GM18498 (cell line): ENCODE data around the gene FOXD4L3.
"Not testable (repeated sequence)": the region's sequence is repeated elsewhere in the genome, so short reads cannot be mapped to it uniquely, and the experiment has no call there.

Experiments
- ATAC-seq: cut with Tn5 transposase; IDR thresholded peaks from one replicate; pipeline ENCODE4 v1.9.1; 2021; ENCODE audit warnings: mild to moderate bottlenecking, moderate library complexity; ENCODE audit not compliant: unreplicated experiment

Gene FOXD4L3

DNA sequence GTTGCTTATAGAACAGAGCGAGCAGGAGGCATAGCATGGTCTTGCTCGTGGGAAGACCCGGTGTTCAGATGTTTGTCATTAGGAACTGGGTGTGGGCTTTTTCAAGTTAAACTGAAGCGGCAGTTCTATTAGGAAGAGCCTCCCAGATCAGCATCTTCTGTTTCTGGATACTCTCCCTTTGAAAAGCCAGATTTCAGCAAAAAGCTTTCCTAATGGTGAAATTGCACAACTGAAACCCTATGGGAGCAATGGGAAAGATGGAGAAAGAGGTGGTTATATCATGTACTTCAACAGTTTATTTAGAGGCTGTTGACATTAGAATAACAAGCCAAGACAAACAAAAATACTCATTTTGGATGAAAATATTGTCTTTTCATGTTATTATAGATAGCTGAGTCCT lies 41.3 kb downstream of the FOXD4L3 start:
- ATAC-seq, result not testable (repeated sequence)

DNA sequence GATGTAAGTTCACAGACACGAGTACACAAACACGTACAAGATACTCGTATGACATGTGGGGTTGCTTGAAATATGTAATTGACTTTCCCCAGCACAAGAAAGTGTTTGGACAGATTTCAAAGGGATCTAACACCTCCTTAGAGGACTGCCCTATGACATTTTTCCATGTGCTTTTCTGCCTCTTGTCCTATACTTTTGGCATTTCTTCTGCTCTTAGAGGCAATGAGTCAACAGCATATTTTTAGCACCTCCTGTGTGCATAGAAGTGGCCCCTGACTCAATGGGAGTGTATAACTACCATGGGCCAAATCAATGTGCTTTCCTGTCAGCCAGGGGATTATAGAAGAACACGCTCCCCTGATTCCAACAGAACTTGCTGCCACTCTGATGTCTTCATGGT lies 49.0 kb downstream of the FOXD4L3 start:
- ATAC-seq, result not testable (repeated sequence)
